Measurements from ENCODE around the gene ENG. TPM values are rescaled to one million over a fixed set of nuclear protein-coding genes. Genes with fewer than 3 reads are reported as not detected.

ENG gene
- total RNA-seq, 4 donors from 2014 or later: 34.3 to 200 (median 120) TPM

DNA sequence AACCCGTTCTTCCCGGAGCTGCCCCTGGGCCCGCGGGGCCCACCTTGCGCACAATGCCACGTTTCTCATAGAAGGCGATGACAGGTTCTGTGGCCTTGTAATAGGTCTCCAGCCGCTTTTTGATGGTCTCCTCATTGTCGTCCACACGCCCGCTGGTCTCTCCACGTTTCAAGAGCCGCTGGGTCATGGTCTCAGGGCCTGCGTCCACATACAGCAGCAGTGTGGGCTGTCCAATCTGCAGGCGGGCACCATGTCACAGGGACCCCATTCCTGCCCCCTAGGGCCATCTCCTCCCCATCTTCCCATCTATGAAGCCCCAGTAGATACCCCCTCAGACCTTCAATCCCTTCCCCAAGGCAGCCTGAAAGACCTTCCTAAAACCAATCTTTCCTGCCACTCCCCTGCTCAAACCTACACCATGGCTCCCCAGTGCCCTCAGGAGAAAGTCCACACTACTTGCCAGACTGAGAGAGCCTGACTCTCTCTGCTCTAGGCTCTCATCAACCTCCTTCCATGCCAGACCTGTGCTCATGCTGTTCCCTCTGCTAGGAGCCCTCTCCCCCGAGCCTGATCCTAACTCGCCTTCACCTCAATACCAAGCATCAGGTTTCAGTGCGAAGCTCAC lies 13.9 kb upstream of the ENG start:
- TF ChIP-seq, protein P1, sequence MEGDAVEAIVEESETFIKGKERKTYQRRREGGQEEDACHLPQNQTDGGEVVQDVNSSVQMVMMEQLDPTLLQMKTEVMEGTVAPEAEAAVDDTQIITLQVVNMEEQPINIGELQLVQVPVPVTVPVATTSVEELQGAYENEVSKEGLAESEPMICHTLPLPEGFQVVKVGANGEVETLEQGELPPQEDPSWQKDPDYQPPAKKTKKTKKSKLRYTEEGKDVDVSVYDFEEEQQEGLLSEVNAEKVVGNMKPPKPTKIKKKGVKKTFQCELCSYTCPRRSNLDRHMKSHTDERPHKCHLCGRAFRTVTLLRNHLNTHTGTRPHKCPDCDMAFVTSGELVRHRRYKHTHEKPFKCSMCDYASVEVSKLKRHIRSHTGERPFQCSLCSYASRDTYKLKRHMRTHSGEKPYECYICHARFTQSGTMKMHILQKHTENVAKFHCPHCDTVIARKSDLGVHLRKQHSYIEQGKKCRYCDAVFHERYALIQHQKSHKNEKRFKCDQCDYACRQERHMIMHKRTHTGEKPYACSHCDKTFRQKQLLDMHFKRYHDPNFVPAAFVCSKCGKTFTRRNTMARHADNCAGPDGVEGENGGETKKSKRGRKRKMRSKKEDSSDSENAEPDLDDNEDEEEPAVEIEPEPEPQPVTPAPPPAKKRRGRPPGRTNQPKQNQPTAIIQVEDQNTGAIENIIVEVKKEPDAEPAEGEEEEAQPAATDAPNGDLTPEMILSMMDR (IDR thresholded peaks at IDR 0.05): no peak
- DNase-seq (ENCODE audit: low spot score) (no peak), ATAC-seq (ENCODE audit: low FRiP score) (peak; percentile 7)

DNA sequence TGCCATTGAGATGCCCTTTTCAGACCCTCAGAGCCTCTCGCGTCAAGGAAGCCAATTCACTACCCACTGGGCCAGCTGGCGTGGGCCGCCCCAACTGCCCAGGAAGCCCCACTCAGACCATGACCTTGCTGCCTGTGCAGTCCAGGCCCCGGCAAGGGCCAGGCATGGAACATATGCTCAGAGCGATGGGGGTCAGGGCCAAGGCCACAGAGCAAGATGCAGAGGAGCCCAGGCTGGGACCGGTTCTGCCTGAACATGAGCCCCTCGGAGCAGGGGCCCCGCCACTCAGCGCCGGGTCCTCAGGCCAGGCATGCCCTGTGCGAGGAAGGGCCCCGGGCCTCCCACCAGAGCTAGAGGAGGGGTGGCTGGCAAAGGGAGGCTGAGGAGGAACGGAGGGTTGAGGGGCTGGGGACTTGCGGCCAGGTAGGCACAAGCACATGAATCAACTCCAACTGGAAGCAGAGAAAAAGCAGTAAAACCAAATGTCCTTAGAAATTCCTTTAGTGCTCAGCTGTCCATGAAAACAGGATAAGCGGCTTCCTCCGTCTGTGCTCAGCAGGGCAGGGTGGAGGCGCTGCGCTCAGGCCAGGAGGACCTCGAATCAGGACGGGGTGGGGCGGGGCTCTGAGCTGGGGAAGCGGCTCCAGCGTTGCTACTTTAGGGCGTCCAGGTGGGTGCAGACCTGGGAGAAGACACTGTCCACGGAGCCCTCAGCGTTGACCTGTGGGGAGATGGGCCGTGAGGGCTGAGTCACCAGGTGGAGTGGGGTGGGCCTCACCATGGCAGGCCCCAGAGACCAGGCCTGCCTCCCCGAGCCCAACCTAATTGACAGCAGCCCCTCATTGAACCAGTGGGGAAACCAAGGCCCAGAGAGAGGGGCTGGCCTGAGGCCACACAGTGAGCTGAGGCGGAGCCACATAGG lies 13.2 kb upstream of the ENG start:
- ATAC-seq (ENCODE audit: low FRiP score) (peak; percentile 13), DNase-seq (ENCODE audit: low spot score) (no peak)
- TF ChIP-seq, protein P1 (IDR thresholded peaks at IDR 0.05): no peak

DNA sequence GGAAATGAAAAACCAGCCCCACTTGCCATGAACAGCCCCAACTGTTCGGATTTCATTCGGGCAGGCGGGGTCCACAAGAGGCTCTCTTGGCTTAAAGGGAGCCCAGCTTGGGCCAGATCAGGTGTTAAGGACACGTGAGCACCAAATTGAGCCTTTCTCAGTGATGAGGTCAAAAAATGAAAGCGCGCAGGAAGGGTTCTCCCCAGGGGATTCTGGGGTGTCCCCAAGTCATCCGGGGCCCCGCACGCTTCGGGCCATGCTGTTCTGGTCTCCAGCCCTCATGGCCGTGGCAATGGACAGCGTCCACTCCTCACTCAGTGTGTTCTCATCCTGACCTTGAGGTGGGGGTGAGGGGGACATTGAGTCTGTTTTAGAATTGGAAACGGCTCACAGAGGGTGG lies 12.1 kb upstream of the ENG start:
- ATAC-seq (ENCODE audit: low FRiP score) (no peak), DNase-seq (ENCODE audit: low spot score) (no peak)
- TF ChIP-seq, protein P1 (IDR thresholded peaks at IDR 0.05): no peak

DNA sequence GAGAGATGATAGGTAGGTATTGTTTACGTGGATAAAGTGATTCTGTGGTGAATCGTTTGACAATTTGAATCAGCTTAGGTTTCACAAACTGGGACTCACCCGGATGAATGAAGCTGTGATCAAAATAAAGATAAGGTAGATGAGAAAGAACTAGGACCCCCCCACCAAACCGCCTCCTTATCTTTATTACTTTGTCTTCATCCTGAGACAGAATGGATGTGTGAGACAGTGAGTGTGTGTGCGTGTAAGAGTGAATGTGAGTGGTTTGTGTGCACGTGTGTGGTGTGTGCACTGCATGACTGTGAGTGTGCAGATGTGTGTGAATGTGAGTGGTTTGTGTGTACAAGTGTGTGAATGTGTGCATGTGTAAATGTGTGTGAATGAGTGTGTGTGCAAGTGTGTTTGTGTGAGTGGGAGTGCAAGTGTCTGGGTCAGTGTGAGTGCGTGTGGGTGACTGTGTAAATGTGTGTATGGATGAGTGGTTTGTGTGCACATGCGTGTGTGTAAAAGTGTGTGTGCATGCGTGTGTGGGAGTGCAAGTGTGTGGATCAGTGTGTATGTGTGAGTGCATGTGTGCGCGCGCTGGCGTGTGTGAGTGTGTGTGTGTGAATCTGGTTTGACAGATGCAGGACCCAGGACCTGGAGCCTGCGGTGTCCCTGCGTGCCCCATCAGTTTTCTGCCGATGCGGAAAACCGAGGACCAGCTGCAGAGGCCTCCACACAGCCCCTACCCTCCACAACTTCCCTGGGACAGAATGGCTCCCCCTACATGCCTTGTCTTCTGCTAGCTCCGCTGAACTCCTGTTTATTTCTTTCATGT lies 11.4 kb upstream of the ENG start:
- TF ChIP-seq, protein P1 (IDR thresholded peaks at IDR 0.05): no peak
- no peak for ATAC-seq (ENCODE audit: low FRiP score)
- no peak for DNase-seq (ENCODE audit: low spot score)

DNA sequence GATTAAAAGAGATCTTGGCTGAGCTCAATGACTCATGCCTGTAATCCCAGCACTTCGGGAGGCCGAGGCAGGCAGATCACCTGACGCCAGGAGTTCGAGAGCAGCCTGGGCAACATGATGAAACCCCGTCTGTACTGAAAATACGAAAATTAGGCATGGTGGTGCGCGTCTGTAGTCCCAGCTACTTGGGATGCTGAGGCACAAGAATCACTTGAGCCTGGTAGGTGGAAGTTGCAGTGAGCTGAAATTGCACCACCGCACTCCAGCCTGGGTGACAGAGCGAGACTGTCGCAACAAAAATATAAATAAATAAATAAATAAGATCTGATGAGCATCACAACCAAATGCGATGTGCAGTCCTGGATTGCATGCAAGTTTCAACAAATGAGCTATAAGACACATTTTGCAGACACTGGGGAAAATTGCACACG lies 8.7 kb upstream of the ENG start:
- ATAC-seq (ENCODE audit: low FRiP score) (no peak), DNase-seq (ENCODE audit: low spot score) (no peak)
- TF ChIP-seq, protein P1 (IDR thresholded peaks at IDR 0.05): no peak

DNA sequence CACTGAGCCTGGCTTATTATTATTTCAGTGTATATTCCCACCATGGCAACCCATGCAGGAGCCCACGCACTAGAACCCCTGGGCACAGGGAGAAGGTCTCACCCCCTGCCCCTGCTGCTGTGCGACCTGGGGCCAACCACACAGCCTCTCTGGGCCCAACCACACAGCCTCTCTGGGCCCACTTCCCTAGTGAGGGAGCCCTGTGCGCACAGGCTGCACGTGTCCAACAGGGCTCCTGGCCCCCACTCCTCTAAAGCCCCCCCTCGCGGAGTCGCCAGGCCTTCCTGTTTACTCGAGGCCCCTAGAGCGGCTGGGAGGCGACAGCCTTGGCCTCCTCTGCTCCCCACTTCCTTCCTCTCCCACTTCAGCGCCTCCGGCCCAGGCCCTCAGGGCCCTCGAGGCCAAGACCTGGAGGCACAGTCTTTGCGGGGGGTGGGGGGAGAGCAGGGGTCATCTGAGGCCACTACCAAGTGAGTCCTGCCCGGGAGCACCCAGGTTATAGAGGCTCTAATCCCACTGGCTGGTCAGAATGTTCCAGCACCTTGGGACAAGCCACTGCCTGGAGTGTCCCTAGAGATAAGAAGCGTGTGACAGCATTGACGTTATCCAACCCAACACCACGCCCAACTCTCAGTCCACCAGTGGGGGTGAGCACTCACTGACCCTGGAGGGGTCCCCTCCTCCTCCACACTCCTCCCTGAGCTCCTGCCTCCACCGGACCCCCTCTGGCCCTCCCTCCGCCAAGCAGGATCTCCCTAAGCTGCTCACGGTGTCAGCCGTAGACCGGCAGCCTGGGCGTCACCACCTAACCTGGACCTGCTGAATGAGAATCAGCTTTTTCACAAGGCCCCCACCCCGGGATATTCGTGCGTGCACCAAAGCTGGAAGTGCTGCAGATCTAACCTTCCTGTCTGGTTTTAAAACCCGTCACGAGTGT lies 7.9 kb upstream of the ENG start:
- ATAC-seq (ENCODE audit: low FRiP score): peak; percentile 21
- DNase-seq (ENCODE audit: low spot score): no peak
- TF ChIP-seq, protein P1 (IDR thresholded peaks at IDR 0.05): no peak
